Activated naive CD4-positive, alpha-beta T cell treated with Interleukin-2 at 50 U/mL for 16 hours (primary cell): Measurements from ENCODE around the gene NXPH1.

Experiments
- DNase-seq: peaks from one replicate; pipeline ENCODE4 v3.0.0-alpha.2; 2020

The NXPH1 gene

DNA sequence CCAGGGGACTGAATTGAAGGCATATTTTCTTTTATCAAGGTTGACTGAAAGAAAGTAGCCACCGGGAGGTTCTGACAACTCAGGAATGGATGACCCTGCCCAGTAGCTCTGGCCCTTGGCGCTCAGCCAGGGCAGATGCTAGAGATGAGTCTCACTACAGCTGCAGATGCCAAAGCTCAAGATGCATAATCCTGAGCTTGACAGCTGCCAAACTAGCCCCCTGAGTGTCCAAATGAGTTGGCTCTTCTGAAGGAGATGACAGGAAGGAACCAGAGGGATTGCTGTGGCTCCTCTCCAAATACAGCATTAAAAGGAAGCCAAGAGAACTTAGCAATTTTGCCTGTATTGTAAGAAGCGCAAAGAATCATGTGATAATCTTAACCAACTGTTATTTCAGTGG is 78.4 kb downstream of the NXPH1 start:
- no peak for DNase-seq

DNA sequence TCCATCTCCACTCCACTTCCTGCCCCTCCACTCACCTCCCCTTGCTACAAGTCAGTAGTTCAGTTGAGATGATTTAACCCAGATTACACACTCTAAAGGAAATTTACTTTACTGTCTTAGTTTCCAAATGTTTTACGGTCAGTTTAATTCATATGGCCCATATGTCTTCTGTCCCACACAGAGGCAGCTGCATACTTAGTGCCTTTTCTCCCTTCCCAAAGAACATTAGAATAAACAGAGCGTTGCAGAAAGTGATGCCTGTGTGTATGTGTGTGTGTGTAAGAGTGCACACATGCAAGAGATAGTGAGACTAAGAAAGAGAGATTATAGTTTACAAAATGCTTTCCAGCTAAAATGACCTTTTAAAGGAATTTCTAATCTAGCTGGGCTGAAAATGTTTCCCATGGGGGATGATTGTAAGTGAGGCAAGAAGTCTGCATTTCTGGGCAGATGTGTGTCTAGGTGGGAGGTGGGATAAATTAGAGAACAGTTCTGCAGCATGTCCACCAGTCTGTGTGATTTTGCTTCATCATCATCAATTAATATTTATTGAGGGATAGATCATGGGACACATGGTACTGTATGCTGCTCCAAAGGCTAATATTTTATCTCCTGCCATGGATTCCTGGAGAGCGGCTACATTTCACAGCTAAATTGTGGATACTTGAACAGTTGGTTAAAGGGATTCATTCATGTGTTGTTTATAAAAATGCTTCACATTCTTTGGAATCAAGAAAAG is 81.5 kb downstream of the NXPH1 start:
- no peak for DNase-seq

DNA sequence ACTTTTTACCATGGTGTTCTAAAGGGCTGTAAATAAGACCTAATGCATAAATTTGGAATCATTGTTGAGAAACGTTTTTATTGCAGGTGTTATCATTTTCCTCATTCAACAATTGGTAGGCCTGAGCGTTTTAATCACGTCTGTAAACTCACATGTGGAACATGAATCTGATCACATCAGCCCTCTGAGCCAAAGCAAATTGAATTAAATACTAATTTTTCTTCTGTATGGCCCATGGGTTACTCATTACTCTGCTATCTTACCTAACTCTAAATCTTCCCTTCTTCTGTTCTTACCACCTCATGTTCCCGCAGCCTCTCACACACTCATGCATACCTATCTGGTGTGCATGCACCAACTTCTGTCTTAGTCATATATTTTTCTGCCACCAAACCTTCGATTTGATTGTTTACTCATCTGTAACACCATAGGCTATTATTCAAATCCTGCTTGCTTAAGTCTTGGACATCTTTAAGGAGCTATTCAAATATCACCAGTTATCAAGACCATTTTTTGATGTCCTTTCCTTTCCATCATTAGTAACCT is 82.3 kb downstream of the NXPH1 start:
- DNase-seq, result no peak

DNA sequence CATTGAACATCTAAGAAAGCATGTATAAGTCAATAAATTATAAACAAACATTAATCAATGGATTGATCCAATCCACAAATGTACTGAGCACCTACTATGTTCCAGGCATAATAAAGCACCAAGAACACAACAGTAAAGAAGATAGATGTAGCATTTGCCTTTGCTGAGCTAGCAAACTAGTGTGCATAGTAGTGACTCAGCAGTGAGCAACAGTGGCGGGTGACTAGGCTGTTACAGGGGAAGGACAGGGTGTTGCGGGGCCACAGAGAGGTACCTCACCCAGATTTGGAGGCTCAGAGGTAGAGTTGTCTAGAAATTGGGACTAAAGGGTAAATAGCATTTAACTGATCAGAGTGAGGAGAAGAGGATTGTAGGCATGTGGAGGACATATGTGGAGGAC is 83.6 kb downstream of the NXPH1 start:
- DNase-seq, result no peak

DNA sequence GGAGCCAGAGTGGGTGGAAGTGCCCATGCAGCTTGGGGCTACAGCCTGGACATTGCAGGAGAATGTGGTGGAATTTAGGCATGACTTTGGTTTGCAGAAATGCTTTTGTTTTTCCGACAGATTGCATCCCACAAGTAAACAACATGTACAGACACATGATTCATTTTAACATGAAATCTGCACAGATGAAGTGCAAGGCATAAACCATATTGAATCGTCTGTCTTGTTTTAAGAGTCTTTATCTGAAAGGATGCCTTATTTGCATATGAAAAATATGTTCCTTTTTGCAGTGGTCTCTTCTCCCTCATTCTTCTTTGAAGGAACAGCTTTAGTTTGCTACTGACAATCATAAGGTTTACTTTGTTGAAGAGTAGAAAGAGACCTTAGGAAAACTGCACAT is 94.9 kb downstream of the NXPH1 start:
- DNase-seq, result no peak

DNA sequence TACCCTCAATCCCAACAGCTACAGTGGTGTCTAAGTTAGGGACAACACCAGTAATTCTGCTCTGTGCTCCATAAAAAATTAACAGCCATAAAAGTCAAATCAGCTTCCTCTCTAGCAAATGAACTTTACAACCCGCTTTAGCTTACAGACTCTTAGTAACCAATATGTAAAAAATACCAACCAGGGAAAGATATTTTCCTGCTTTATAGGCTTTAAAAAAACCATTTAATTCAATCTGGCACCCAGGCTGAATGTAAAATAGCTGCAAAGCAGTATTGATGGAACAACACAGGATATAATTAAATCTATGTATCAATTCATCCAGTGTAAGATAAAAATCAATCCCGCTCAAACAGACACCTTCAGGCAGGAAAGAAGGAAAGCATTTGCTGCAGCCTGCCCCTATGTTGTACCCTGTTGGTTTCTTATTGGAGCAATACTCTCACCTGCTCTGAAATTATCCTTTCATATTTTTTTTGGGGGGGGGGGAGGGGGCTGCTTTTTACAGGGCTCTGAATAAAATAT is 98.6 kb downstream of the NXPH1 start:
- DNase-seq, result no peak

DNA sequence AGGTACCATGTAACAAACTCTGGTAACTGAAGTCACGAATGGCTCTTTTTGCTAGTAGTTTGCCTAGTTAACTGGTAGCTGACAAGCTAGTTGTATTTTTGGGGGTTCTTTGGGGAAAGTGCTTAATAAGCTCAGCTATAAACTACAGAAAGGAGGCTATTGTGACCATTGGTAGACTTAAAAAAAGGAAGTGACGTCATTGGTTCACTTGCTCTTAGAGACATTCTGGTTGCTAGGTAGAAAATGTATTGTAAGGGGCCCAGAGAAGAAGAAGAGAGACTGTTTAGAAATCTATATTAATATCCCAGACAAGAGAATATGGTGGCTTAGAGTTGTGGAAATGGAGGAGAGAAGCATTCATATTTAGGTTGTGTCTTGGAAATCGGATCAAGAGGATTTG is 103.0 kb downstream of the NXPH1 start:
- no peak for DNase-seq

DNA sequence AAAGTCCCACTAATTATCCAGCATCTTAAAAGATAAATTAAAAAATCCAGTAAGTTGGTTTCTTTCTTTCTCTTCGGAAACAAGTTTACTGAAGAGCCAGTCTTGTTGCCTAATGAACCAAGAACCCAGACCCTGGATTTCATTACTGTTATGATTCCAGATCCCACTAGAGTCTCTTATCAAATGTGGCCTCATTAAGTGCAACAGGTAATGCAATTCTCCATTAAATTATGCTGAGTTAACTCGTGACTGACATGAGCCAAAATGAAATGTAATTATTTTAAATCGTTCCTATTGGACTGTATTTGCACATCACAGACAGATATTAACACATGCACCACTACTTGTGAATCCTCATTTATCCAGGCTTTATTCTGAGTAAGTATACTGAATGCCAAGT is 115.6 kb downstream of the NXPH1 start:
- no peak for DNase-seq

DNA sequence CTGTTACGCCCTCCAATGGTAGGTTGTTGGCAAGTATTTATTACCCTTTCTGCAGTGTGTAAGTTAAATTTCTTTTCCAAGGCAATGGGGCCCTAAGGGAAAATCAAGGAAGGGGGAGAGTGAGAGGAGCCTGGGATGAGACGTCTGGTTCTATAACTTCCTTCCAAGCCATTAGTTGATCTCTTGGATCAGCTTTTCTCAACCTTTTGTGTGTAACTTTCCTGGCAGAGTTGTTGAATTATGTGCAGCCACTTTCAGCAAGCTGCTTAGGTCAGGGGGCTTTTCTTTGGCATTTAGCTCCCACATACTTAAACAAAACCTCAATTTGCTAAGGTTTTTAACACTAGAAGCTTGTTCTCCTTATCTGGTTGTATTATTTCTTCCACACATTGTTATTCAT is 127.1 kb downstream of the NXPH1 start:
- no peak for DNase-seq

DNA sequence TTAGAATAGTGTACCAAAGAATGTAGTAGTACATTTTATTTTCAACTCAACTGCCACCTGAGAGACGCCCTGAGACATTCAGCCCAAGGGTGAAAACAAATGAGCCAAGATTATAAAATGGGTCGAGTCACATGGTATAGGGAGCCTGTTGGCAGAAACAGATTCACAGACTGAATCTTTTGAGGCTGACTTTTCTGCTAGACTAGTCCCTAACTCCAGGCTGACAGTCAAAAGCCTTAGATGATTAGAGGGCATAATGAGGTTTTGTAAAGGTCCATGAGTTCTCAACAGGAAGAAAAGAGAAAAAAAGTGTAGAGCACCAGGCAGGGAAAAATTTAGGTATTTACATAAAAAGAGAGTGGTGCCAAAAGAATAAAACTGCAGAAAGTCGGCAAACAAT is 128.0 kb downstream of the NXPH1 start:
- no peak for DNase-seq

DNA sequence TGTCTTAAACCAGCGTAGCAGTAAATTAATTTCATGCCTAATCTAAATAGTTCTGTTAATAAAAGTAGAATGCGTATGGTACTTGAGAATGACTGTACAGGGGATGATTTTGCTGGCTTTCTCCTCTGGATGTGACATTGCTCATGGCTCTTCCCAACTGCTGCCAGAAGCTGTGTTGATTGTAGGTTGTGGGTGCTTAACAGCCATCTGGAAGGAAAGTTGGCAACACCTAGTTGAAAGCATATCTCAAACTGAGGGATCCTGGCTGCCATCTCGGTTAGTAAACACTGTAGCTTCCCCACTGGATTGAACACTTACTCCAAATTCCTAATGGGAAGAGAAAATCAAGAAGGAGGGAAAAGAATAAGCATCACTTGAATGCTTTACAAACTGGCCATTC is 130.9 kb downstream of the NXPH1 start:
- no peak for DNase-seq

DNA sequence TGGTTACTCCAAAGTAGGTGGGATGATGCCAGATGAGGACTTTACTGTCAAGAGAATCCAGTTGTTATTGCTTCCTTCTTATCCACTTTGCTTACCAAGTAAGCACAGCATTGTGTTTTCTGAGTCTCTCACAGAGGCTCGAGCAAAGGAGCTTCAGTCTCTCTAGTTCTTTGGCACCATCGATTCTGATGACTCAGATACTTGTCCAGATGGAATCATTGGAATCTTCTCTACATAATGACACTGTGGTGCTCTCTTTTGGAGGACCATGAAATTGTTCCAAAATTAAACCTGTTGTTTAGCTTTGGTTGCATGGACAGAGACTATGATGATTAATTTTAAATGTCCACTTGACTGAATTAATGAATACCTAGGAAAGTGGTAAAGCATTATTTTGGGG is 132.6 kb downstream of the NXPH1 start:
- no peak for DNase-seq

DNA sequence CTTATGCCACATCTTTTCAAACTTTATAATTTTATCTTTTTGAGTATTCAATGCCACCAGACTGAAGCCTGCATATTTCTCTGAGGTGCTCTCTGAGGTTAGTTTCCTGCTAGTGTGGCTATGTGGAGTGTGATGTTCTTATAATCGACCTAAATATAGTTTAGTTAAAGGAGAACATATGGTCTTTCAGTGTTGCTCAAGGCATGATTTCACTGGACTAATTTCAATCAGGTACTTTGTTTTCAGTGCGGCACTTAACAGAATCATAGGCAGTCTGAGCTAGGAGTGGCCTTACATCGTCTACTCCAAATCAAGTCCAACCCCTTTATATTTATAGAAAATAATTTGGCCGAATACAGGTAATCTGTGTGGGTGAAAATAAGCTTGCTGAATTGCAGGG is 134.2 kb downstream of the NXPH1 start:
- no peak for DNase-seq

DNA sequence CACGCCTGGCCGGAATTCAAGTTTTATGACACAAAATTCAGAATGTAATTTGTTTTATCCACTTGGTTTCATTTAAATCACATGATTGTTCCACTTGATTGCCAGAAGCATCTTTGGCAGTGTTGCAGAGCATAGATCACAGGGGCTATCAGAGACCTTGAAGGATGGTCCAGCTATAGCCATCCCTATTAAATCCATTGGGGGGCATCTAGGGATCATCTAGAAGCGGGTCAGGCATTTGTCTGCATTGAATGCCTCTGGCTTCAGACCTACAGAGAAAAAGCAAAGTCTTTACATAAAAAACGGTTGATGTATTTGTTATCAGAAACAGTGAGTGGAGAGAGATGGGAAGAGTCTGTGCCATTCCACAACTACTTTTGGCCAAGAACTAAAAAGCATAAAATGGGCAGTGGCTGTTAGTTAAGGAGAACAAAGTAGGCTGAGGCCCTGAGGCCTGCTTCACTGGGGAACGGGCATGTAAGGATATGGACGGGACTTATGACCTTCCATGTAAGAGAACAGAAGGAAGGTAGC is 146.3 kb downstream of the NXPH1 start:
- no peak for DNase-seq

DNA sequence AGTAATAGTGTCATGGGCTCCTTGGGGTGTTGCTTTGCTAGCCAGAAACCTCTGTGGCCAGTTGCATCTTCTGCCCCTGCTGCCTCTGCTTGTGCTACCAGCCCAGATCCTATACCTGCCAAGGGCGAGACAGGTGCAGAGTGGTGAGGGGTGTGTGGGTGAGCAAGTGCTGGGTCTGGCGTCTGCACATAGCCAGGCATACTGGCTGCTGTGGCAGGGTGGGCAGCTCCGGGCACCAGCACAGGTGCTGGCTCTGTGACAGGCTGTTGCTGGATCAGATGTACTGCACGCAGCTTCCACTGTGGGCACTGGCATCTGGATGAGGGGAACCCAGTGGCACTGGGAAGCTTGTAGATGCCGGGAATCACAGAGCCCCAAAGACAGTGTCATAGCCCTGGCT is 148.4 kb downstream of the NXPH1 start:
- no peak for DNase-seq

DNA sequence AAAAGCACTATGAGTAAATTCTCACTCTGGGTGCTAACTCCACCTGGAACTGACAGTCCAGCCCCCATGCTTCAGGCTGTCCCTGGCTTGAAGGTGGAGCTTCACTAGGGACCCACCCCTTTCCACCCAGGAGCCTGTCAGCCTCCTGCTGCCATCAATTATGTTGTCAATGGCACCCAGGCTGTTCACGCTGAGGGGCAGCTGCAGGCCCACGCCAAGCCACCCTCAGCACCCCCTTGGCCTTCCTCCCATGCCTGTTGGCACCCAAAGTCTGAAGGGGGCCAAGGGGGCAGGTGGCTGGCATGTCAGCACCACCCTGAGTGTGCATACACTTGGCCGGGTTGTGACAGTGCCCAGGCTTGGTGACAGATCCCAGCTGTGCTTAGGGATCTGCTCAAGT is 149.3 kb downstream of the NXPH1 start:
- DNase-seq, result no peak

DNA sequence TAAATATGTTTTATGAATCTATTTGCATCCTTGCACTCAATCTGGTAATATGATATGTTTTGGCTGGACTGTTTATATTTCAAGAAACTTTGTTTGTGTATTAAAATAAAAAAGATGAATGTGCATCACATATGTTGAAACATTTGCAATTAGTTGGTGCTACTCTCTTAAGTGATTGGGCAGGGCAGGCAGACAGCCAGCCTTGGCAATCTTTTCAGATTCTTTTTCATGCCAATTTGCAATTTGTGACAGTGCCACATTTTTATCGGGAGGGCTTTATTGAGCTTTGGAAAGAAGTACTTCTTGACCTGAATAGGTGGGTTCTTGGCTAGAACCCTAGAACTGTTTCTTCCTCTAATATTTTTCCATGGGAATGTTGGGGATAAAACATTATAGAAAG is 152.2 kb downstream of the NXPH1 start:
- no peak for DNase-seq

DNA sequence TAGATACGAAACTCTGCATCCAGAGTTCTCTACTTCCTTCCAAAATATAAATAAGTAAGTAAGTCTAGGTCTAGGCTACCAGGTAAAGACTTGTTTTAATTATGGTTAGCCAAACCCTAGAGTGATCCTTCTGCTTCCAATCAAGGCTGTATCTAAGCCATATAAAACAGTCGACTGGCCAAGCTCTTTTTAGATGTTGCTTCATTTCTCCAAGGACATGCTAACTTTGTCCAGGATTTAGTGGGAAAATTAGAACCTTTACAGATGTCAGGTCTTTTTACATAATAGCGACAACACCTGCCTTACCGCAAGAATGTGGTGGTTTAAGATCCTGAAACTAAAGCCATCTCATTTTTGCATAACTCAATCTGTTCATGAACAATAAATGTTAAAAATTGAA is 156.8 kb downstream of the NXPH1 start:
- no peak for DNase-seq

DNA sequence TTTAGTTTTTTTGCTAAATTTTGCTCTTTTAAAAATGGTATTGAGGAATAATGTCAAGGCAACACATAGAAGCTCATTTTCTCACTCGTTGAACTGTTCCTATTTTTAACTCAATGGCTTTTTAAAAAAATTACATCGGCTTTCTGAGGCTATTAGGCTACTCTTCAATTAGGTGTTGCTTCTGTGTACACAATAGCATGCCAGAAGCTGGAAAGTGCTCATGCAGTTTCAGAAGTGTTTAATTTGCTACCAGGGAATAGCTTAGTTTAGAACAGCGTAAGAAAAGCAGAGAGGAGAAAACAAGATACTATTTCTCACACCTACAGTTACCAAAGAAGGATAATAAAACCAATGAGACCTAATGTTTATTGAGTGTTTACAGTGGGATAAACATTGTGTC is 157.4 kb downstream of the NXPH1 start:
- no peak for DNase-seq

DNA sequence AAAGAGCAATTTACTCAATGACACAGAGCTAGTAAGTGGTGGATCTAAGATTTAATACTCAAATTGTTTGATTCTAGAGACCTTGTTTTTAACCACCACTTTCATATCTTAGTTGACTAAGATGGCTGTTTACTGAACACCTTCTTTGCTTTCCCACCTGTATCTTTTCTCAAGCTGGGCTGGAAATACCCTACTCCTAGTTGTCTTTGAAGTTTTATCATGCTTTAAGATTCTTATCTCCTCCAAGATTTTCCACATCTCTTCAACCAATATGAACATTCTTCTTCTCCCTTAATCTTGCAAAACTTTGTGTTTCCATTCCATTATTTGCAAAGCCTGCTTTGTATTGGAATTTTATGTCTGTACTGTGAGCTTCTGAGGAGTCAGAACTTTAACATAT is 157.9 kb downstream of the NXPH1 start:
- no peak for DNase-seq

DNA sequence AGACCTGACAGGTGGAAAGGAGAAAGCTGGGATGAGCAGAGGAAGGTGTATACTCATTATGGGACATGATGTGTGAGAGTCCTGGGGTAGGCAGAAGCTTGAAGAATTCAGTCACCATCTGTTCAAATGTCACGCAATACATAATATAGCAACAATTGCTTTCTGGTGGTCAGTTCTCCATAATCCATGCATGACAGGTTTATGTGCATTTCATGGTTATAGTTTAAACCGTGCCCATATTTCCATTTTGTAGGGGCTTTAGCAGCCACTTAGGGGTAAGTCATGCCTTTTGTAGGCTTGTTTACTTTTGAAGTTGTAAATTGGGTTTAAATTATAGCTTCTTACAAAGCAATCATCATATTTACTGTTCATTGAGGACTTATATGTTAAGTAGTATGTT is 158.8 kb downstream of the NXPH1 start:
- no peak for DNase-seq

DNA sequence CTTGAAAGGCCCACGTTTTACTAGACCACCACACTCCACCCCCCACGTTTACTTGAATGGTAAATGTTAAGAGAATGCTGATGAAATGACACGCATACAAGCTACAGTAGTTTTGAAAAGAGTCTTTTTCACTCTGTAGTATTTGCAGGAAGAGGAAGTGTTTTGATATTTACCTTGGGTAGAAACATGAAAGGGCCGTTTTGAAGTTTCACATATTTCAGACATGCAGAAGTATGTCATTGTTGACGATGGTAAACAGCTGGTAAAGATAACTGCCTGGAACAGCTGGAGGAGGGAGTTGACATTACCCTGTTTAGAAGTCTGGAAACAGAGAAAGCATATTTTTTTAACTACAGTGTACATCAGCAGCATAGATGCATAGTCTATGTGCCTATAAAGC is 160.7 kb downstream of the NXPH1 start:
- no peak for DNase-seq

DNA sequence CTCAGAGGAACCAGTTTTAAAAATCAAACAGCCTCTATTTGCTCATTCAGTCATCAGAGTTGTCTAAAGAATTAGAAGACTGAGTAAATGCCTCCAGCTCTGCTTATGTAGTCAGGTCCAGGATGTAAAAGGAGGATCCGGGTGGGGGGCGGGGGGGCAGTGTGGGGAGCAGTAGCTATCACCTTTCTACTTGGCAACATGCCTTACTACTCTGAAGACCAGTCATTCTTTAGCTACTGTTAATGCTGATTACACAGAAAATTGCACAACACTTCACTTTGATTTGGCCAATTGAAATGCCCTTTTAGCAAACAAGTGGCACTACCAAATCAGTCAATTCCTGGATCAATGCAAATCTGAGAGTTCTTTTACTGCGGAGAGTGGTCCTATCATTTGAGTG is 164.2 kb downstream of the NXPH1 start:
- no peak for DNase-seq

DNA sequence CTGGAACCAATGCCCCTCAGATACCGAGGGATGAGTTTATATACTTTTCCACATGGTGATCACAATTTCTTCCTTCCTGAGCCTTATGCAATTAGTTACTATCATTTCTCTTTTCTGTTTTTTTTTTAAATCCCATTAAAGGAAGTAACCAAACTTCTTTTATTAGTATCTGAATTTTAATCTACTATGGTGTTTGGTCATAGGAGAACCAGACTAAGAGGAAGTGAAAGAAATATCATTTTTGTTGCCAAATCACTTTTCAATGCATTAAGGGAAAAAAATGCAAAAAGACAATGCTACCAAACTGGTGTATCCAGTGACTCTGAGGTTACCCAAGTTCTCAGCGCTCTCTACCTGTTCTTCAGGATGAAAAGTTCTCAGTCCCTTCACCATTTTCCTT is 167.7 kb downstream of the NXPH1 start:
- no peak for DNase-seq

DNA sequence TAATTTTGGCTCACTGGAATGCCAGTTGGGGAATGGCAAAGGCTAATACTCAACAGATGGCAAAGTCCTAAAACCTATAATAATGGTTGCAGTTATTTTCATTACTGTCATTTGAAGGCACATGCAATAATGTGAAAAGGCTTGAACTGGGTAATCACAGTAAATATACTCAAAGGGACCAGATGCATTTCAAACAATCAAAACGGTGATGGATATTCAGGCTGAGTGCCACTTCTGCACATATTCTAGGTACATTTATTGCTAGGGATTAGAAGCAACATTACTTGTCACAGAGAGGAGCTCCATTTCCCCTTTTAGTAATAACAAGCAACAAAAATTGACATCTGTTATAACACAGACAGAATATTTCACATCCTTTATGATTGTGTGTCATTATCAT is 171.8 kb downstream of the NXPH1 start:
- no peak for DNase-seq
